ENCODE results near the gene SCRN2.

DNA sequence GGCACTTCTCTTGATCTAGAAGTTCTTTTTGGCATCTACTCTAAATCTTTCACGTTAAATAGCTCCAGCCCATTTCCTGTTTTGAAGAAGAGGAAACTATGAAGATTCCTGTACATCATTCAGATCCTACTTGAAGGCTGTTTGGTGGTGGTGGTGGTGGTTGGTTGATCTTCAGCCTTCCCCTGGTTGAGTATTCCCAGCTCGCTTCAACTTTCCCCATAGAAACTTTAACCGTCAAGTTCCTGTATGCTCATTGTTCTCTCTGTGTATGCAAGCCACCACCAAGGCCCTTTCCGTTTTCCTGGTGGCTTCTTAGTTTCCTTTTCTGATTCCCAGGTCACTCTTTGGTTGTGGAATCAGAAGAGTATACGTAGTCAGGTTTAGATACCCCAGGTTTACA is 6.3 kb downstream of the SCRN2 start:
- TF ChIP-seq, protein P1, sequence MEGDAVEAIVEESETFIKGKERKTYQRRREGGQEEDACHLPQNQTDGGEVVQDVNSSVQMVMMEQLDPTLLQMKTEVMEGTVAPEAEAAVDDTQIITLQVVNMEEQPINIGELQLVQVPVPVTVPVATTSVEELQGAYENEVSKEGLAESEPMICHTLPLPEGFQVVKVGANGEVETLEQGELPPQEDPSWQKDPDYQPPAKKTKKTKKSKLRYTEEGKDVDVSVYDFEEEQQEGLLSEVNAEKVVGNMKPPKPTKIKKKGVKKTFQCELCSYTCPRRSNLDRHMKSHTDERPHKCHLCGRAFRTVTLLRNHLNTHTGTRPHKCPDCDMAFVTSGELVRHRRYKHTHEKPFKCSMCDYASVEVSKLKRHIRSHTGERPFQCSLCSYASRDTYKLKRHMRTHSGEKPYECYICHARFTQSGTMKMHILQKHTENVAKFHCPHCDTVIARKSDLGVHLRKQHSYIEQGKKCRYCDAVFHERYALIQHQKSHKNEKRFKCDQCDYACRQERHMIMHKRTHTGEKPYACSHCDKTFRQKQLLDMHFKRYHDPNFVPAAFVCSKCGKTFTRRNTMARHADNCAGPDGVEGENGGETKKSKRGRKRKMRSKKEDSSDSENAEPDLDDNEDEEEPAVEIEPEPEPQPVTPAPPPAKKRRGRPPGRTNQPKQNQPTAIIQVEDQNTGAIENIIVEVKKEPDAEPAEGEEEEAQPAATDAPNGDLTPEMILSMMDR (IDR thresholded peaks at IDR 0.05): no peak
- TF ChIP-seq POLR2A (IDR thresholded peaks at IDR 0.05): no peak
